HG02852 (cell line): Measurements from ENCODE around the gene FES.
"Not testable (repeated sequence)": the region's sequence is repeated elsewhere in the genome, so short reads cannot be mapped to it uniquely, and the experiment has no call there.

ENCODE experiments used
- ATAC-seq: cut with Tn5 transposase; IDR thresholded peaks from one replicate; pipeline ENCODE4 v1.9.1; 2021; ENCODE audit warnings: mild to moderate bottlenecking, moderate library complexity; ENCODE audit not compliant: unreplicated experiment

The FES gene

DNA sequence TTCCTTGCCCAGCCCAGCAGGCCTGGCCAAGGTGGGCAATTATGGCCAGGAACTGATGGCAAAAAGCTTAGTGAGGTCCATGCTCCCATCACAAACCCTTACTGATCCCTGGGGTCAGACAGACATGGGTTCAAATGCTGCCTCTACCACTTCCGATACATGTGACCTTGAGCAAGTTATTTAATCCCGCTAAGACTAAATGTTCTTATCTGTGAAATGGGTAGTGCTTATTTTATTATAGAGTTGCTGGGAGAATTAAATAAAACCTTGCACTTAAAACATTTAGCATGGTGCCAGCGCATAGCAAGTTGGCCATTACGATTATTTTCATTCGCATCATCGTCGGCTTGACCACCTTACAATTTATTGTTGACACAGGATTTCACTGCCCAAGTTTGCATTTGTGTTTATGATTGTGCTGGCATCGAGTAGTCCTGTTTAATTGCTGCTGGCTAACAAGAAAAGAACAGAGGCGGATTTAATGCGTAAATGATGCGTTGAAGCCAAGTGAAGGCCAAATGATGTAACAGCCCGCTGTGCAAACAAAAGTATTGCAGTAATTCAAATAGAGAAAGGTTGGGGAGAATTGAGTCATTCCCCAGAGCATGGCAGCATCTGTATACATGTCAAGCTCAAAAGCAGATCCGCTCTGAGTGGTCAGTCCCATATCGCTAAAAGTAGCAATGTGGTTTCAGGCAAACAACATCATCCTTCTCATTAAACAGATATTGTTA, 23.2 kb upstream of the FES start:
- no peak for ATAC-seq

DNA sequence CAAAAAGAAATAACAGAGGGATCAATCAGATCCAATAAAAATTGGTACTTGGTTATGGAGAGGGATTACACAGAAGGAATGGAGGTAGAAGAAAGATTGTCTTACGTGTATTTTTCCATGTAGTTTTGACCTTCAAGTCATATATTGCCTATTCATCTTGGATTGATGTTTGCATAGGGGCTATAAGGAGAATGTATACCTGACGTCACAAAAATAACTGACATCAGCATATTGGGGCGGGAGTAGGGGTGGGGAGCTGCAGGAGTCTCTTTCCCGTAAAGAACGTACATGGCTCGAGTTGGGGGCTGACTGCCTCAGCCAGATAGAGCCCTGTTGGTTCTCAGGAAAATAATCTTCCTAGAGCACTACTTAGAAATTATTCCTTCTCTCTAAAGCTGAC, 21.8 kb upstream of the FES start:
- ATAC-seq, result no peak

DNA sequence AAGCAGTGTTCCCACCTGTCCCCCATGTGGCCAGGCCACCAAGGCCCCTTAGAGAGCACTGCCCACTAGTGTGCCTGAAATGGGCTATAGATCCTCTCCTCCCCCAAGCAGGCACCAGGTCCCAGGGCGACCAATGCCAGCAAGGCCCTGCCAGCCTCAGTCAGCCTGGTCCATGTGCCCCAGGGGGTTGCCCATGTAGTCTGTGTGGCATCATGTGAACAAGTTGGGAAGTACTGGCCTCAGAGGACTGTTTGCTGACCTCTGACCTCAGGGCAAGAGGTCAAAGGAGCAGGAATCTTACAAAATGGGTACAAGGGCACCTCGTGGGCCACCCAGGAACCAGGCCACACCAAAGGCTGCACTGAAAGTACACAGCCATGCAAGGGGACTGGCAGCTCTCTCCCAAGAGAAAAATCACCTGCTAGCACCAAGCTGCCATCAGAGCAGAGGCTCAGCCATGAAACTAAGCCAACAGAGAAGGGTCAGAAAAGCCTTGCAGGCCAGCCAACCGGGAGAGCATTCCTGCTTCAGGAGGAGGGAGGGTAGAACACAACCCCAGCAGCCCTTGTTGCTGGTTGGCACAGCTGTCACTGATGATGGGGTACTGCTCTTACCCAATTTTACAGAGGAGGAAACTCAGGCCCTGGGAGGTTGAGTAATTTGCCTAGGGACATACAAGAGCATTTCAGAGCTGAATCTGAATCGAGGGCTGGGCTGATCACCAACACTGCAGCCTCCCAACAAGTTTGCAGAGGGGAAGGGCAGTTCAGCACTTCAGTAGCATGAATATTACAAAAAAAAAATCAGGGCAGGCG, 21.1 kb upstream of the FES start:
- ATAC-seq, result no peak

DNA sequence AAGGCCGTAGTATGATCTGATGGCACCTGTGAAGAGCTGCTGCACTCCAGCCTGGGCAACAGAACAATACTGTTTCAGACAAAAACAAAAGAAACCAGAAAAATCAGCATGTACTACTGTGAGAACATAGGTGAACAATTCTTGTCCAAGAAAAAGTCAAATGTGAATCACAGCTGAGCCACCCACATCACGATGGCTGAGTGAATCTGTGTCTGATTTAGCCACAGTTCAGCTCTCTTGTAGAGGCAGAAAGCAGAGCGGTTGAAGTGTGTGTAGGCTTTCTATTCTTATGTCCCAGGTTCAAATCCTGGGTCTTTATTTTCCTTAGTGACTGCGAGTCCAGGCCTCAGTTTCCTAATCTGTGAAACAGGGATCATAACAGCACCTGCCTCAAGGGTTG, 20.3 kb upstream of the FES start:
- ATAC-seq, result no peak

DNA sequence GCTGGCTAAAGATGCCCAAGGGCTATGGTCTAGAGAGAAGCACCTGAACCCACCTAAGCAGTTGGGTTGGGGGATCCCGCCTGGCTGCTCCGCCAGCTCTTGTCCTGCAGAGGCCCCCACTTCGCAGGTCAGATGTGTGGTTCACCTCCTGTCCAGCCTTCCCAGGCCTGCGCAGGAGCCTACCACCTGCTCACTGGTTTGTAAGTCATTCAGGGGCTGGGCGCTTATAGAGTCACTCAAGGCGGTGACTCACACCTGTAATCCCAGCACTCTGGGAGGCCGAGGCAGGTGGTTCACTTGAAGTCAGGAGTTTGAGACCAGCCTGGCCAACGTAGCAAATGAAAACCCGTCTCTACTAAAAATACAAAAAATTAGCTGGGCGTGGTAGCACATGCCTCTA, 19.8 kb upstream of the FES start:
- ATAC-seq, result no peak

DNA sequence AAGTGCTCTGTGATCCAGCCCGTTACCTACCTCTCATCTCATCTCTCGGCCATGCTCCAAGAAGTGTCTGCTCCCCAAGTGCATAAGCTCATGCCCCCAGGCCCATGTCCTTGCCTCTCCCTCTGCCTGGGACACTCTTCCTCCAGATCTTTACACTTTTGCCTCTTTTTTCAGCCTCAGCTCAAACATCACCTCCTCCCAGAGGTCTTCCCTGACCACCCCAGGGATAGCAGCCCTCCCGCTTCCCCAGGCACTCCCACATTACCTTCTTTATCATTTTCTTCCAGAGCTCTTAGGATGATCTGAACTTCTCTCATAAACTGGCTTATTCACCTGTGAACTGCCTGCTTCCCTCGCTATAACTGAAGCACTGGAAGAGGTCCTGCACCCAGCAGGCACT, 18.6 kb upstream of the FES start:
- ATAC-seq, result no peak

DNA sequence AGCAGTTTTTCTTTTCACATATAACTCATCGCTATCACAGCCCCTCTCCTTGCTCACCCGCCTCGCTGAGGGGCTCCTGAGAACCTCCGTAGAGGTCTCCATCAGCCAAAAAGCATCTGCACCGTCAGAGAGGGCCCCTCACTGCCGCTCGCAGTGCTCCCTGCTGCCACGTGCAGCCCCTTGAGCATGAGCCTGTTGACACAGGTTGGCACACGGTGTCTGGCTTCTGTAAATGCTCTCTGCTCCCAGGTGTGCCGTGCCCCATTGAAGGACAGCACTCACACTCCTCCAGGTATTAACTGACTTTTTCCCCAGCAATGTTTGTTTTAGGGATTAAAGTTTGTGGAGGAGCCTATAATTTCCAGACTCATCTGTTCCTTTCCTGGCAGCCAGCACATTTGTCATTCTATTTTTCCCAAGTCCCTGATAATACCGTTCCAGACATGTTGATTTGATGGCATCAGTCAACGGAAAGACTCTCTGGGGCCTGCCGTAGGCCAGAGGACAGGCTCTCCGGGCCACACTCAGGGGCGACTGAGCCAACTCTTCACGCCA, 18.1 kb upstream of the FES start:
- no peak for ATAC-seq

DNA sequence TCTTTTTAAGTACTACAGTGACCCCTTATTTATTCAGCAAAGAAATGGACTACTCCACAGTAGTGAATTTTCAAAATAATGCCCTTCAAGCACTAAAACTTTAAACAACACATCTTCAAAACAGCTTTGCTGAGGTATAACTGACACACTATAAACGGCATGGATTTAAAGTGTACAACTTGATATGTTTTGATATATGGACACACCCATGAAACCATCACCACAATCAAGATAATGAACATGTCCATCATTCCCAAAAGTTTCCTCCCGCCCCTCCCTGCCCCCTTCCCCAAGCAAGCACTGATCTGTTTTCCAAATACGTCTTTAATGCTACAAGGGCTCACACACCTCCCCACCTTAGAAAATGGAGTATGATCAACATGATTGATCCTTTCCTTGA, 17.5 kb upstream of the FES start:
- ATAC-seq, result no peak

DNA sequence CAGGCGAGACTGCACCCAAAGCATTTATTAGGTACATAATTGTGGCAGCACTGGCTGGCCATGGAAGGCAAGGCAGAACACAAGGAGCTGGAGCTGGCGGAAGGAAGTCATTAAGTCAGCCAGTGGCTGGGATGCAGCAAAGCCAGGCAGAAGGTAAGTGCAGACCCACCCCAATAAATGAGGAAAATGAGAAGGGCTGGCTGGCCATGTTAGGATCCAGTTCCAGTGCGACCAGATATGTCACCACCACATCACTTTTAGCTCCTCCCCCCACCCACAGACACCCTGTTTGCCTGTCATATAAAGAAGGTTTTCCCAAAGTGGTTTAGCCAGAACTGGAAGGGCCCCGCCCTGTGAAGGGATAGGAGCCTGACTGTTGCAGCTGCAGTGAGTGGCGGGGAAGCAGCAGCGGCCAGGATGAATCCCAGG, 16.0 kb upstream of the FES start, which contains the start of gene FURIN:
Gene FURIN, plus strand, starts transcription at position 328 of the 429 bp plus-strand sequence. CDS start 7,153 bp downstream, outside the sequence.
- ATAC-seq, result no peak

DNA sequence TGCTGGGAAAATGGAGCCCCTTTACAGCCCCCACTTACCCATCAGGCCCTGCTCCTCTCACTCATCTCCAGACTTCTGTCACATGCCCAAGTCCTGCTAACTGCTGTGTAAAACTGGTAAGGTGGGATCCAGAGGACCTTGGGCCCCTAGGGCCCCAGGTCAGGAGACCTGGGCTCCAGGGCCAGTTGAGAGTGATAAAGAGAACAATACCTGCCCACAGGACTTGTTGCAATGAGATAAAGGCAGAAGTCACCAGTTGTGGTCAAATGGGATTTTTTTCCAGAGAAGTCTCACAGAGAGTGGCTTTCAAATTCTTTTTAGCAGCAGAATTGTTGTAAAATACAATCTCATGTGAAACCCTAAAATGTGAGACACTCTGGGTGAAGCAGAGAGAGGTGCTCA, 15.2 kb upstream of the FES start:
- ATAC-seq, result no peak

DNA sequence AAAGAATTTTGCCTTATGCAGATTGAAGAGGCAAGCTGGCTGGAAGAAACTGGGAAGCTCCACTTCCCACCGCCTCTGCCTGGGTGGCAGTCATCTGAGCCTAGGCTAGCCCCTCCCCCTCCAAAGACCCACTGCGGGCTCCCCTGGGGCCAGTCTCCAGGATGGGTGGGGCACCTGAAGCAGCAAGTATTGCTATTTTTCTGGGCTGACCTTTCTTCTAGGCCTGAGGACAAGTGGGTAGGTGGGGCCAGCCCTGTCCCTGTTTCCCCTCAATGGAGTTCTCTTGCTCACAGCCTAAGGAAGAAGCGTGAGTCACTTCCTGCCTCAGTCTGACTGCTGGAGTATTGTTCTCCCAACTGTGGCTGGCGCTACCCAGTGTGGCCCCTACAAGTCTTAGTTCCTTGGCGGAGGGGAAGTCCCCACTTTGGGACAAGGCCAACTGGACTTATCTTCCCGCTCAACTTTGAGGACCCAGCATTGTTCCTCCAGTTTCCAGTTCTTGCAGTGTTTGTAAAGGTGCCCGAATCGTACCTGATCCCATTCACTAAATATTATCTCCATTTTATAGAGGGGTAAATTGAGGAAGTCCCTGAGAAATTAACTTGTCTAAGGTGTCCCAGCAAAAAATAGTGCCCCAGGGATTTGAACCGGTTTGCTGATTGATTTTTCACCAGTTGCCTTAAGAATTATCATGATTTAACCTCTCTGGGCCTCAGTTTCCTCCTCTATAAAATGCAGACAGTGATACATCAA, 14.5 kb upstream of the FES start:
- no peak for ATAC-seq

DNA sequence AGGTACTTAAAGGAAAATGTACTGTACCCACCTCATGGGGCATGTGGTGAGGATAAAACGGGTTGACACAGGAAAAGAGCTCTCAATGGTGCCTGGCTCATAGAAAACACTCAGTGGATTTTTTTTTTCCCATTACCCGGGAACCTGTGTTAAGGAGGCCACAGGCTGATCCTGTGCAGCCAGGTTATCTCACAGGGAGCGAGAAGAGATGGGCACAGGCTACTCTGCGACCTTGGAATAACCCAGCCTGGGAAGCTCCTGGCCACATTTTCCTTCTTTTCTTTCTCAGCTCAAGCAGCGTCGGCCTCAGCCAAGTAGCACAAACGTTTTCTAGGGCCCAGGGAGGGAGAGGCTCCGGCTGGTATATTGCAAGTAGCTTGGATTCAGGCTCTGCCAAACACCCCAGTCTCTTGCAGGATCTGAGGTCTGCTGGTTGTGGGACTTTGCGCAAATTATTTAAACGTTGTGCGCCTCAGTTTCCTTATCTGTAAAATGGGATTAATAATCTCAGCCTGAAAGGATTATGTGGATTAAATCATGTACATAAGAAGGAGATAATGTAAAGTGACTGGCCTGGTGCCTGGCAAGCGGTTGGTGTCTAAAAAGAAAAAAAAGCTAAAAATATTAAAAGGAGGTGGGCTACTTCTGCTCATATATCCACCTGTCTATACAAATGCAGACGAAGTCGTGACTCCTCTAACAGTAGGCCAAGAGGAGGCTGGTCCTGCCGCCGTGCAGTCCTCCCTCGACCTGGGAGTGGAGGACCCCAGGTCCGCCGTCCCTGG, 13.8 kb upstream of the FES start:
- ATAC-seq, result no peak

DNA sequence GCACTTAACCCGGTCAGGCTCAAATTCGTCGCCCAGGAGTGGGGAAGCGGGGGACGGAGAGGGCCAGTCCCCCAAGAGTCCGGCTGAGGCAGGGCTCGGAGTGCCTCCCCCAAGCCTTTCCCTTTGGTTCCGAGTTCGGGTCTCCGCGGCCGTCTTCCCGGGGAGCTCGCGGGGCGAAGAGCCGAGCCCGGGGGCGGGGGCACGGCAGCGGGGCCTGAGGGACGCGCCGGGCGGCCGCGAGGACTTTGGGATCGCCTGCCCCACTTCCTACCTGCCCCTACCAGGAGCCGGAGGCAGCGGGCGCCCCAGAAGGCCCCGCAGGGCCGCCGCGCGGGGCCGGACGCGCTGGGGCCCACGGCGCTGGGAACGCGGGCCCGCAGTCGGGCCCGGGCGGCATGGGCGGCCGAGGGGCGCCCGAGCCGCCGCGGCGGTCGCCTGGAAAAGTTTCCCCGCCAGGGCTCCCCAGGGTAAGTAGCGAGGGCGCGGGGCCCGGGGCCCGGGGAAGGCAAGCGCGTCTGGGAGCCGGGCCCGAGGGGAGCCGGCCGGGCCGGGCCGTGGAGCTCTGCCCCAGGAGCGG, 13.1 kb upstream of the FES start:
- ATAC-seq, result no peak

DNA sequence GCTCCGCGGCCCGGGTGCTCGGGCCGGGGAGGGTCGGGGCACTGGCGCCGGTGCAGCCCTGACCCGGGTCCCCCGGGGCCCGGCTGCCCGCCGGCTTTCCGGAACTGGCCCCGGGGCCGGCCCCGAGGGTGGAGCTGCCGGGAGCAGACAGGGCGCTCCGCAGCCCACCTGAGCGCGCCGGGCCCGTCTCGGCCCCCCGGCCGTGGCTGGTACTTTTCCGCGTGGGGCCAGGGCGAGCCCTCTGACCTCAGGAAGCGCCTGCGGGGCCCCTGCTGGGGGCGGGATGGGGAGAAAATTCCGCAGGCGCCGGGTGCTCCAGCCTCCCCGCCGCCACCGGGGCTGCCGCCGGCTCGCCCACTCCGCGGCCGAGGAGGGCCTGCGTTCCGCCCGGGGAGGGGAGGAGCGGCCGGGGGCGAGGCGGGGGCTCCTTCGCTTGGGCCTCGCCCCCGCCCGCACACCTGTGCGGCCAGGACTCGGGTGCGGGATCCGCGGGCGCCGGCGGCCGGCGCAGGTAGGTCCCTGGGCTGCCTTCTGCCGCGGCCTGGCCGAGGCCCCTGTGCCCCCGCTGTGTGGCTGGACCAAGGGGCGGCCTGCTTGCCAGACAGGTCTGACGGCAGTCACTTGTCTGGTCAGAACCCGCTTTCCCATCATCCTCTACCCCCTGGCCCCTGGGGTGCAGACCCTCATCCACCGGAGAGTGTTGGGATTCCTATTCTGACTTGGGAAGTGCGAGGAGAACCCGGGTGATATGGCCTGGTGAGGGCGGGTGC, 12.4 kb upstream of the FES start:
- ATAC-seq, result no peak

DNA sequence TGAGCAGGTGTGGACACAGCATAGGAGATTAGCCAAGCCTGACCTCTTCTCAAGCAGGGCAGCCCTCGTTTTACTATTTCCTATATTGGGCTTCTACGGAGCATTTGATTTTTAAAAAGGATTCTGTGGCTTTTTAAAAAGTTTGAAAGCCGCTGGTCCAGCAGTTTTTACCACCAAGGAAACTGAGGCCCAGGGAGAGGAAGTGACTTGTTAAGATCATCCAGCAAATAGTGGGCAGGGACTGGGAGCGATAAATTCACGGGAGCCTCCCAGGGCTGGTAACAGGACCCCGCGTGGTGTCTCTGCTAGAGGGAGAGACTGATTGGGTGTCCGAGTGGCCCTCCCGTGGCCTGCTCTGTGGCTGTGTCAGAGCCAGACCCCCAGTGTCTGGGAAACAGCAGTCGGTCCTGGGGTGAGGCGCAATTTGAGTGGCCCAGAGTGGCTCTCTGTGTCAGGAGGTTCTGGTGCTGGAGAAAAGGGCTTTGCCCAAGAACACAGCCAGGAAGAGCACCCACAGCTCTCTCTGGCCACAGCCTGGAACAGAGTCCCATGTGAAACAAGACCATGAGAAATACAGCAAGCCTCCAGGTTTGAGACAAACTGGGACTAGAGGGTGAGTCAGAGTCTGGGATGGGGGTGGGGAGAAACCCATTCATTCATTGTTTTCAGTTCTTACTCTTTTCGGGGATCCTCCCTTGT, 11.7 kb upstream of the FES start:
- no peak for ATAC-seq

DNA sequence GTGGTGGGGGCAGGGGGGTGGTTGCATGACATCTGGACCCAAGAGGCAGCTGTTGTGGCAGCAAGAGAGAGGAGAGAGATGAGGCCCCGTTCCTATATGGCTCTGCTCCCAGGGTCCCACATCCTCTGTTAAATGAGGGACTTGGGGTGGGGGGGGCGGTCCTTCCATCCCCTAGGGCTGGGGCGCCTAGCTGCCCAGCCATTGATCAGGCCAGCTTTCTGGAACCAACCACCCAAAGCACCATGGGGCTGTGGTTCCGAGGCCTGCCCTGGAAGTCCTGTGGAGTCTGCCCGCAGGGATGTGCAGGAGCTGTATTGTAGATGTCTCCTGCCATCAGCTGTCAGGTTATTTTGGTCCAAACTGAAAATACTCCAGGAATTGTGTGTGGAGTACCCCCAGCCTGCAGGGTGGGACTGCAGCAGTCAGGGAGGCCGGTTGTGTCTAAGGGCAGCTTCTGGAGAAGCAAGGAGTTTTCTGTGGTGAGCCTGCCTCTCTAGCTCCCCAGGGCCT, 10.8 kb upstream of the FES start:
- no peak for ATAC-seq

DNA sequence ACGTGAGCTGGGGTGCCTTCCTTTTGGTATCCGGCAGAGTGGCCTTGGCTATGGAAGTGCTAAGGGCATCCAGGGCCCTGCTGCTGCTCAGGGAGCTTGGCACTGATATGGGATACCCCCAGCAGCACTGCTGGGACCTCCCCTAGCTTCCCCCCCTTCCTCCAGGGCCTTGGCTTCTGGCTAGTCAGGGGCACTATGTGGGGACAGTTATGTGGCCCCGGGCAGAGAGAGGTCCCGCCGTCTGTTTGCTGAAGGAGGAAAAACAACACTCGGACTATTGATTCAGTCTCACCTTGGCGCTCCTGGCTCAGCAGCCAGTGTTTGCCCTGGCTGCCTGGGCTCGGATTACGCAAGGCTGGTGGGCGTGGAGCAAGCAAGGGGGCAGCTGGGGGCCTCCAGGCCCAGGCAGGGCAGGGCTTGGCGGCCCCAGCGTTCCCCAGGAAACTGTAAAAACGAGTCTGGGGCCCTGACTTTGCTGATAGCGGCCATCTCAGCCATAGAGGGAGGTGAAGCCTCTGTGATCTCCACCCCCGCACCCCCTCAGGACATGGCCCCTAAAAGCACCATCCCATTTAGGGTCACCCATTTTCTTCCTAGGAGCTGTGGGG, 10.2 kb upstream of the FES start:
- no peak for ATAC-seq

DNA sequence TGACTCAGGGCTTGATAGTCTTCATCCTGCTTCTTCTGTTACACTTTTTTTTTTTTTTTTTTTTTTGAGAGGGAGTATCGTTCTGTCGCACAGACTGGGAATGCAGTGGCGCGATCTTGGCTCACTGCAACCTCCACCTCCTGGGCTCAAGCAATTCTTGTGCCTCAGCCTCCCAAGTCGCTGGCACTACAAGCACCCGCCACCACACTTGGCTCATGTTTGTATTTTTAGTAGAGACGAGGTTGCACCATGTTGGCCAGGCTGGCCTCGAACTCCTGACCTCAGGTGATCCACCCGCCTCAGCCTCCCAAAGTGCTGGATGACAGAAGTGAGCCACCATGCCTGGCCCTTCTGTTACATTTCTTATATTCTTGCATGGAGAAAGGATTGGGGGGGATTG, 9.3 kb upstream of the FES start:
- not testable (repeated sequence) for ATAC-seq
